HG03135 (cell line): ENCODE measurements around the gene PEX5.
"Not testable (repeated sequence)": the region's sequence is repeated elsewhere in the genome, so short reads cannot be mapped to it uniquely, and the experiment has no call there.

Source experiments
- ATAC-seq: cut with Tn5 transposase; IDR thresholded peaks from one replicate; pipeline ENCODE4 v1.9.1; 2021; ENCODE audit warnings: mild to moderate bottlenecking, moderate library complexity; ENCODE audit not compliant: unreplicated experiment

Gene PEX5

DNA sequence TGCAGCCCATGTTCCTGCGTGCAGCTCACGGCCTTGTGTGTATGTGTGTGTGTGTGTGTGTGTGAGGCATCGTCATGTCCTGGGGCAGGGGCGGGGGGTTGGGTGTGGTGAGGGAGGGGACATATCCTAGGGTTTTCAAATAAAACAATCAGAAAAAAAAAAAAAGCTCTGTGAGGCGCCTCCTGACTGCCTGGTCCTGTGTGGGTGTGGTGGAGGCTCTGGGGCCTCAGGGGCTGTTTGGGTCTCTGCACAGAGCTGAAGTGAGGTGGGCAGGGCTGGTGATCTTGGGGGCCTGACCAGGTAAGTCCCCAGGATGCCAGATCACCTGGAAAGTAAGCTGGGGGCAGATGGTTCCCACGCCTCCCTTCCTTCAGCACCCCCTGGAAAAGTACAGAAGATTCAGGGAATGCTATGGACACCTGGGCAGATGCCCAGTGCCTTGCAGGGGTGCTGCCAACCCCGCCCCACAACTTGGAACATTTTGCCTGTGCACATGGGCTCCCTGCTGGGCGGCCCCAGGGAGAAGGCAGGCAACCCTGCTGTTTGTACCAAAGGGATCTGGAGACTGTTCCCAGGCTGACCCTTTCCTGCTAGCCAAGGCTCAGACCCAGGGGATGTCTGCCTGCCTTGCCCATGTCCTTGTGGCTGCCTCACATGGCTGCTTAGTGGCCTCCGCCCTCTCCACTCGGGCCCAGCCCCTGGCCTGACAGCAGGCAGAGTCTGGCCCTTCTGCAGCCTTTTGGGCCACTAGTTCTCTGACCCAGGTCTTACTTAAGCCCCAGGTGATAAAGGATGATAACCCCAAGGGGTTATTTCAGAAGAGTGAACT lies 30.5 kb upstream of the PEX5 start:
- ATAC-seq: no peak

DNA sequence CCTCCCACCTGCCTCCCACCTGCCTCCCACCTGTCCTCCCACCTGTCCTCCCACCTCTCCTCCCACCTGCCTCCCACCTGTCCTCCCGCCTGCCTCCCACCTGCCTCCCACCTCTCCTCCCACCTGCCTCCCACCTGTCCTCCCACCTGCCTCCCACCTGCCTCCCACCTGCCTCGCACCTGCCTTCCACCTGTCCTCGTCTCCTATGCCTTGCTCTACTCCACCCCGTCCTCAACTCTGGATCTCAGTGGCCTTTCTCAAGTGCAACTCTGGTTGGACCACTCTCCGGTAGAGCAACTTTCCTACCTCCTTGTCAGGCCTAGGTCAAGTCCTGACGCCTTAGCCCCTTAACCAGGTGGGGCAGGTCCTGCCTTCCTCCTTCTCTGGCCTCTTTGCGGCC lies 29.3 kb upstream of the PEX5 start:
- ATAC-seq: no peak

DNA sequence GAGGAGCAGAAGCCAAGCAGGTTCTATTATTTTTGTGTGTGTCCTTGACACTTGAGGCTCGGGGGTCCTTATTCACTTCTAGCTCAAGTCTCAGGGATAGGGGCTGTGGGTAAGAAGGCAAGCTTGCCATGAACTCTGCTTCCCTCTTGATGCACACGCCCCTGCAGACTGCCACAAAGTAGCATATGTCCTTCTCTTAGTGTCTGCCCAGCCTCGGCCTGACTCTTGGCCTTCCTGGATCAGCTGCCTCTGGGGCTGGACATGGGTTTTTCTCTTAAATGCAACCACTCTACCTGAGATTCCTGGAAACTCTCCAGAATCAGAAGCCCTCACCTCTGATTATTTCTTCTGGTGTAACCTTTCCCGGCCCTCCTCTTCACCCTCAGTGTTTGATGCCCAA lies 28.2 kb upstream of the PEX5 start:
- ATAC-seq: no peak

DNA sequence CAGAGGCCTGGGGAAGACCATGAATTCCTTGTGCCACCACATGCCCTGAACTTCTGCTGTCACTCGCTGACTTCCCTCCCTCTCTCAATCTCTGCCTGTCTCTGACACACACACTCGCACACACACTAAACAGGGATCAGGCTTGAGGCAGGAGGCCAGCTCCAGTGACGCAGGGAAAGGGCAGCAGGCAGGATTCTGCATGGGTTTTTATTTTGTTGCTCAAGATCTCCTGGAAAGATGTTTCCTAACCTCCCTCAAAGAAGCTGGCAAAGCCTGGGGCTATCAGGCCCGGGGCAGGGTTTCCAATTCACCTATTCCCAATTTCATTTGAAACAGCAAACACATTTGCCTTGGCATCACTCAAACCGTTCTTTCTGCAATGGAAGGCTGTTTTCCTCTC lies 27.7 kb upstream of the PEX5 start:
- no peak for ATAC-seq

DNA sequence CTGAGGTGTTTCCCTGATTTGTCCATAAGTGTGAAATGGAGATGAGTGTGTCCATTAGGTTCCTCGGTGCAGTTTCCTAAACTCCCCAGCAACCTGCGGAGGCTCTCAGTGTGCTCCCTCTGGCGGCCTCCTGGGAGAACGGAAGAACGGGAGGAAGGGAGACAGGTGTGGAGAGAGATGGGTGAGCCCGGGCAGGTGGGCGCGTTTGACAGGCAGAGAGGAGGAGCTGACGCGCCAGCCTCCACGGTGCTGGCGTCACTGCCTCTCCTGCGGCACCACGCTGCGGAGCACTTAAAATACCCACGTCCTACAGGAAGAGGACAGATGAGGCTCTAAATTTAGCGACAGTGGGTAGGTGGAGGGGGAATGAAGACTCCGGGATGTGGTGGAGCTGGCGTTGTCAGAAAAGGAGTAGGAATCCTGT lies 26.8 kb upstream of the PEX5 start:
- ATAC-seq: no peak

DNA sequence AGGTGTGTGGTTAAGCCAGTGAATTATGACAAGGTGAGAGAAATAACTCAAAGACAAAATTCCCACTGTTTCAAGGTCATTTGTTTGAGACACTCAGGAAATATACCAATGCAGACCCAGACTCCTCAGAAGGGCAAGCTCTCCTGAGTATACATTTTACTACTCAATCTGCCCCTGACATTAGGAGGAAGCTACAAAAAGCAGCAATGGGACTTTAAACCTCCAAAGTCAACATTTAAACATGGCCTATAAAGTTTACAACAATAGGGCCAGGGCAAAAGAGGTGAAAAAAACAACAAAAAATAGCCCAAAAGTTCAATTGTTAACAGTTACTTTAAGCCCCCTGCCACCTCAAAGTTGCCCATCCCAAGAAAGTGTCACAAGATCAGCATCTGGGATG lies 19.5 kb upstream of the PEX5 start:
- ATAC-seq: no peak

DNA sequence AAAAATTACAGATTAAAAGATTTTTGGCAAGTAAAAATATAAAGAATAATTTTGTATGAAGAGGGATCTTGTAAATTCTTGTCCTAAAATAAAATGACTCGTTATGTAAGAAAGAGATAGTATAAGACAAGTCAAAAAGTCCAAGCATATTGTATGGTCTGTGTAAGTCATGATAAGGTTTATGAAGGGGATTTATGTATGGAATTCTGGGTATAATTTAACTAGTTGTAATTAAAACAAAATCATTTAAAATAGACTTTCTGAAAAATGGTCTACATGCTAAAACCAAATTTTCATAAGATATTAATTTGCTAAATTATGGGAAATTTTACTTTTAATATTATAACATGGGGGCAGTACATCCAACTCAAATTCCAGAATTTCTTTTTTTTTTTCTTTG lies 17.6 kb upstream of the PEX5 start:
- no peak for ATAC-seq

DNA sequence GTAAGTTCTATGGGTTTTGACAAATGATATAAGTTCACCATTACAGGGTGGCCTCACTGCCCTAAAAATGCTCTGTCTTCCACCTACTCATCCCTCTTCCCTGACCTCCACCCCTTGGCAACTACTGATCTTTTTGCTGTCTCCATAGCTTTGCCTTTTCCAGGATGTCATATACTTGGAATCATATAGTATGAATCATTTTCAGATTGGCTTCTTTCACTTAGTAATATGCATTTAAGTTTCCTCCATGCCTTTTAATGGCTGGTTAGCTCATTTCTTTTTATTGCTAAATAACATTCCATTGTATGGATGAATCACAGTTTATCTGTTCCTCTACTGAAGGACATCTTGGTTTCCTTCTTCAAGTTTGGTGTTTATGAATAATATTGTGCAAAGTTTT lies 14.0 kb upstream of the PEX5 start:
- no peak for ATAC-seq

DNA sequence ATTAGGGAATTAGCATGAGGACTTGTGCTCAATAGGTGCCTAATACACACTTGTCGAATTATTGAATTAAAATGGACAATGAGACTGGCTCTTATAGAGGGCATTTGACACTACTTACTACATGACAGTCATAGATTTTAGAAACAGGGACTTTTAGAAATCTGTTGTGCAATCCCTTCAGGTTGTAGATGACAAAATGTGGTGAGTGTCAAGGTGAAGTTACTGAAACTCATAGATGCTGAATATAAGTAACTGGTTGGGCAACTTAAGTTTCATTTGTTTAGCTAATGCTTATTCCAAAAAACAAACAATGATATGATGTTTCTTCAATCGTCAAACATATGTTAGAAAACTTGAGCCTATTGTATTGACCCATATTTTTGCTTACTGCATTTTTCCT lies 12.9 kb upstream of the PEX5 start:
- ATAC-seq: no peak

DNA sequence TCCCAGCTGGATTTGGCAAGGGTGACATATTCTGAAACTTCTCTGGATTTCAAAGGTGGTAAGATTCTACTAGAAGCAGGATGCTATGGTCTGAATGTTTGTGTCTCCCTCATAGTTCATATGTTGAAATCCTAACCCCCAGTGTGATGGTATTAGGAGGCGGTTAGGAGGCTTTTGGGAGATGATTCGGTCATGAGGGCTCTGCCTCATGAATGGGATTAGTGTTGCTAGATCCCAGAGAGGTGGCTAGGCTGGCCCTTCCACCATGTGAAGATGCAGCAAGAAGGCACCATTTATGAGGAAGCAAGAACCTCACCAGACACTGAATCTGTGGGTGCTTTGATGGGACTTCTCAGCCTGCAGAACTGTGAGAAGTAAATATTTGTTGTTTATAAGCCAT lies 11.0 kb upstream of the PEX5 start:
- ATAC-seq: no peak

DNA sequence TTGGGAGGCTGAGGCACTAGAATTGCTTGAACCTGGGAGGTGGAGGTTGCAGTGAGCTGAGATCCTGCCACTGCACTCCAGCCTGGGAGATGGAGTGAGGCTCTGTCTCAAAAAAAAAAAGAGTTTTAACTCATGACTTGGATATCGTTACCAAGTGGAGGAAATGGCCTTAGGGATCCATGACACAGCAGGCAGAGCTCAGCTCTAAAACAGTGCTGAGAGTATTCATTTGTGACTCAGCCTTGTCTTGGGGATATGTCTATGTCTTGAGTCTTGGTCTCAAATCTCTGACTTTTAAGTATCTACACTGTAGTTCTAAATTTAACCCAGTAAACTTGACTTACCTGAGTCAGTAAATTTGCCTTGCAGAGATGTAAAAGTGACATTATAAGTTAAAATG lies 8.8 kb upstream of the PEX5 start:
- ATAC-seq: no peak

DNA sequence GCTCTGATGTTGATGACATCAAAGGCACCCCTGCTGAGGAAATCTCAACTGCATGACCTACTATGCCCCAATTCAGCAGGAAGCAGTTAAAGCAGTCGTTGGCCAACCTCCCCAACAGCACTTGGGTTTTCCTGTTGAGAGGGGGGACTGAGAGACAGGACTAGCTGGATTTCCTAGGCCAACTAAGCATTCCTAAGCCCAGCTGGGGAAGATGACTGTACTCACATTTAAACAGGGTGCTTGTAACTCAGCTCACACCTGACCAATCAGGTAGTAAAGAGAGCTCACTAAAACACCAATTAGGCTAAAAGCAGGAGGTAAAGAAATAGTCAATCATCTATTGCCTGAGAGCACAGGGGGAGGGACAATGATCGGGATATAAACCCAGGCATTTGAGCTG lies 3.4 kb upstream of the PEX5 start:
- not testable (repeated sequence) for ATAC-seq

DNA sequence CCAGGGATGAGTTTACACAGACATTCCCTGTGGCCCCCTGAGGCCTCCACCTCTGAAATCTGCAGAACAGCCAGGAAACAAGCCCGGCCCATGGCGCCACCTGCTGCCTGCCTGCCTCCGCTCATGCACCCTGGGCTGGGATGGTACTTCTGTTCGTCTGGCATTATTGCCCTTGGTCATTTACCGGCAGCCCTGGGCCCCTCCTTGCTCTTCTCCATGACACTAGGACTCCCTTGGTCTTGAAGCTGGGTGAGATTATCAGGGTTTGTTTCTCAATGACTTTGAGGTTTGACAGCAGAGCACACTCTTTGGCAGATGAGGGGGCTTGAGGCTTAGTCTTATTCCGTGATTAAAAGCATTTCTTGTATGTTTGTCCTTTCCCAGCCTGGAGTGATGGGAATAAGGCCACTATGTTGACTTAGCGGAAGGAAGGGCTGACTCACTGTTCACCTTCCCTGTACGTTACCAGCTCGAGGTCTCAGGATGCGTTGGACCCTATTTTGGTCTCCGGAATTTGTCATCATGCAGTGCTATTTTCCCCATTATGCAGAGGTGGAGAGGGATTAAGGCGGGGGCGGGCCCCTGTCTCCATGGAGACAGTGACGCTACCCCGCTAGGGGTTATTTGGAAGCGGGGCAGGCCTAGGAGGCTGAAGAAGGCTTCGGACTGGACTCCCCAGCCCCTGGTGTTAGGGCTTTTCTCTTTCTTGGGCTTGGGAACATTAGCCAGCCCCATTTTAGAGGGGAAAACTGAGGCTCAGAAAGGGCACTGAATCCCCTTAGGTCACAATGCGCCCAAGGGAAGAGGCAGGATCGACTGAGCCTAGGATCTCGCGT lies 706 bp upstream of the PEX5 start:
- peak; percentile 30 for ATAC-seq

DNA sequence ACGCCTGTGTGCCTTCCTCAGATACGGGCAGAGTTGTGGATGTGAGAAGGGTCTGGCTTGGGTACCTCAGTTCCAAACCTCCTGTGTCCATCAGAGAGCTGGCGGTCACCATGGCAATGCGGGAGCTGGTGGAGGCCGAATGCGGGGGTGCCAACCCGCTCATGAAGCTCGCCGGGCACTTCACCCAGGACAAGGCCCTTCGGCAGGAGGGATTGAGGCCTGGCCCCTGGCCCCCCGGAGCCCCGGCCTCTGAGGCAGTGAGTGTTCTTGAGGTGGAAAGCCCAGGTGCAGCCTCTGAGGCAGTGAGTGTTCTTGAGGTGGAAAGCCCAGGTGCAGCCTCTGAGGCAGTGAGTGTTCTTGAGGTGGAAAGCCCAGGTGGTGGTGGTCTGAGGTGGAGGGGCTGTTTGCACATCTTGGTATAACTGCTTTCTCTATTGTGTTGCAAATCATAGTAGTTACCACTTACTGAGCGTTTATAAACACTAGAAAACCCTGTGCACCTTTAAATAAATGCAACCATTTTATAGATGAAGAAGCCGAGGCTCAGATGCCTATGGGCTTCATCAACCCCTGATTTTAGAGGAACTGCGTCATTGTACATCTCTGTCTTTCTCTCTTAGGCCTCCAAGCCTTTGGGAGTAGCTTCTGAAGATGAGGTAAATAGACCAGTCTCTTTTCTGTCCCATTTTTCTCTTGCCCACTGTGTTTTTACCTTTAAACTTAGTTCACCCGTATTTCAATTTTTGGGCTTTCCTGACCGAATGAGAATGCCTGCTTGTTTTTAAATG lies 976 bp downstream of the PEX5 start:
- ATAC-seq: no peak

DNA sequence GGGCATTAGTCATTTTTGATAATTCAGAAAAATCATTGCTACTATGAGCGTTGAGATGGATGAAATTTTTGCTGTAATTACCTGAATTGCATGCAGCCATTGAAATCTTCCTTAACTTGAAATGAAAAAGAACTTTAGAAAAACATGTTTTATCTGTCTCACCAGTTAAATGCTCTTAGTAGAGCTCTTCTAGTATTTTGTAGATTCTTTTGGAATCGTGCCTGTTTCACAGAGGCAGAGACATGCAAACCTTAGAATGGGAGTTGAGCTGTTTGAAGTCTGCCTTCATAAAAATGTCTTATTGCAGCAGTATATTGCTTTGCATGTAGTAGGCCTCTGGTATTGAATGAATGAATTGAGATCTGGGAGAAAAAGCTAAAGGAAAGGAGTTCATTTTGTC lies 4.2 kb downstream of the PEX5 start:
- ATAC-seq: no peak

DNA sequence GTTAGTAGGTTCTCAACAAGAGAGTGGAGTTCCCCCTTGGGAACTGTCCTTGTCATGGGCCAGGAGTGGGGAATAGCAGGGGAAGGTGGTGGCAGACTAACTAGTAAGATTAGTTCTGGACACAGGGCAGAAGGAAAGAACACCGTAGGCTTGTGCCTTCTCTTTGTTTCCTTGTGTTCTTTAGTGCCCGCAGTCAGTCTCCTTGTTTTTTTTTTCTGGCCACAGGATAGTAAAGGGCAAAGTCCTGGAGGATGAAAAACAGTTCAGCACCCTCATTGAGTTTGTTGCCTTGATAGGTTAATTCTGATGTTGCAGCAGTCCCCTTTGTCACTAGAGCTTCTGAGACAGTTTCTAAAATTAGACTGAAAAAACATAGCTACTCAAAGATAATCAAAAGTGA lies 8.4 kb downstream of the PEX5 start:
- no peak for ATAC-seq

DNA sequence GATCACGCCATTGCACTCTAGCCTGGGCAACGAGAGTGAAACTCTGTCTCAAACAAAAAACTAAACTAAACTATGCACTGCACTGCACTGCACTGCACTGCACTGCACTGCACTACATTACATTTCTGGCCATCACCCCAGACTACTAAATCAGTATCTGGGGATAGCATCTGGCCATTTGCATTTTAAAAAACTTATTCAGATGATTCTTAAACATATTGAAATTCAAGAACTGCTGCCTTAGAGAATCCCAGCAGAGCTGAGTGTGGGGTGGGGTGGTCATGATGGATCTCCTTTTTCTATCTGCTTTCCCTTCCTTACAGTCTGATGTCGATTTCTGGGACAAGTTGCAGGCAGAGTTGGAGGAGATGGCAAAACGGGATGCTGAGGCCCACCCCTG lies 13.6 kb downstream of the PEX5 start:
- no peak for ATAC-seq

DNA sequence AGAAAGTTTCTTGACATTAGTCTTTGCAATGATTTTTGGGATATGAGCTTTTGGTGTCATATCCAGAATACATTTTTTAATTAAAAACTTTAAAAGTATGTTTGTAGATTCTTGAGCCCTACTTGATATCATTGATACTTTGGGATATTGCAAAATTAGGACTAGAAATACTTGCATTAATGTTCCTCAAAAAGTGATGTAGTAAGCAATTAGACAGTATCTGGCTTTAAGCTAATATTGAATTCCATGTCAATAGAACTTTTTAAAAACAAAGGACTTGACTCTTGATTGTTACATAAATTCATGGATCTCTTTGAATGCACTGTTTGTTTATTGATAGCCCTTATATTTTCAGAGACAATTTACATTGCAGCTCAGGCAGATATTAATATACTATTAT lies 15.6 kb downstream of the PEX5 start:
- ATAC-seq: no peak

DNA sequence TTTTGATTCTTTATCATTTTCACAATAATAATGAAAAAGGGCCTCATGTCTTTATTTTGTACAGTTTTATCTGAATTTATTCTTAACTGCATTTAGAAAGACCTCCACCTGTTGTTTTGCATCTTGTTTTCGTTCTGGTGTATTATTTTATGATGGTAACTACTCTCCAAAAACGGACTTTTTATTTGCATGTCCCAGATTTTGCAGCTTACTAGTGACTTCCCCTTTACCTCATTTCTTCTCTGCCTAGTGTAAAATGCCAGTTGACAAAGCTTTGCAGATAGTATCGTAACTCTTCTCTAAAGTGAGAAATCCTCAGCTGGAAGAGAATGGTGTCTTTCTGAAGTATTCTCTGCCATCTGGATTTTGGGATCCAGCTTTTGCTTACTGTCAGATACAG lies 17.2 kb downstream of the PEX5 start:
- no peak for ATAC-seq

DNA sequence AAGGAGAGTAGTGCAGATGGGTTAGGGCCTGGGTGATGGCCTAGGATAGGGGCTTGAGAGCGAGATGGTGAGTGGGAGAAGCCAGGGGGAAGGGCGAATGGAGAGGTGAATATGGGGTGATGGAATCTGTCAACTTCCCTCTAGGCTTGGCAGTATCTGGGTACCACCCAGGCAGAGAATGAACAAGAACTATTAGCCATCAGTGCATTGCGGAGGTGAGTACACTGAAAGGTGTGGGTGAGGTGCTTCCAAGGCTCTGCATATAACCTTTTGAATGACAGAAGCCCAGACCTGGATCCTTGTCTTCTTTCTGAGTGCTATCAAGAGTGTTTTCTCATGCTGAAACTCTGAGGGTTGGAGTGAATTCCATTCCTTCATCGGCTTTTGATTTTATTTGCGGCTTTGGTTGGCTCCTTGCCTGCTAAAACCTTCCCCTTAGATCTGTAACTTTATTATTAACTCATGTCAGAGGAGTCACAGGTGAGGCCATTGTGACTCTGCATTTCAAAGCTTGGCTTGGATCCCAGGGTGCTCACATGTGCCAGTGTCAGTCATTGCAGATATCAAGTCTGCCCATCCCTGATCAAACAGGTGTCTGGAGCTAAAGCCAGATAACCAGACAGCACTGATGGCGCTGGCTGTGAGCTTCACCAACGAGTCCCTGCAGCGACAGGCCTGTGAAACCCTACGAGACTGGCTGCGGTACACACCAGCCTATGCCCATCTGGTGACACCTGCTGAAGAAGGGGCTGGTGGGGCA lies 18.6 kb downstream of the PEX5 start:
- no peak for ATAC-seq

DNA sequence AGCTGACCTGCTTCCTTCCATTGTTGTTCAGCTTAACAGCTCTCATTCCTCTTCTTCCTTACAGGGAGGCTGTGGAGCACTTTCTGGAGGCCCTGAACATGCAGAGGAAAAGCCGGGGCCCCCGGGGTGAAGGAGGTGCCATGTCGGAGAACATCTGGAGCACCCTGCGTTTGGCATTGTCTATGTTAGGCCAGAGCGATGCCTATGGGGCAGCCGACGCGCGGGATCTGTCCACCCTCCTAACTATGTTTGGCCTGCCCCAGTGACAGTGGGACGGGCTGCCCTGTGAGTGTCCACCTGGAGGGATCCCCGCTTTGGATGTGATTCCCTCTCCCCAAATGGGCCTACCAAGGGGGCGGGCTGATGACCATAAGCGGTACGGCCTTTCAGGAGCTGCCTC lies 20.5 kb downstream of the PEX5 start:
- no peak for ATAC-seq
